GM18909 (cell line): ENCODE results near the gene MAD1L1.
"Not testable (repeated sequence)": the region's sequence is repeated elsewhere in the genome, so short reads cannot be mapped to it uniquely, and the experiment has no call there.

ENCODE experiments used
- ATAC-seq: cut with Tn5 transposase; IDR thresholded peaks from one replicate; pipeline ENCODE4 v1.9.1; 2021; ENCODE audit warnings: mild to moderate bottlenecking; ENCODE audit not compliant: unreplicated experiment, poor library complexity

The MAD1L1 gene

DNA sequence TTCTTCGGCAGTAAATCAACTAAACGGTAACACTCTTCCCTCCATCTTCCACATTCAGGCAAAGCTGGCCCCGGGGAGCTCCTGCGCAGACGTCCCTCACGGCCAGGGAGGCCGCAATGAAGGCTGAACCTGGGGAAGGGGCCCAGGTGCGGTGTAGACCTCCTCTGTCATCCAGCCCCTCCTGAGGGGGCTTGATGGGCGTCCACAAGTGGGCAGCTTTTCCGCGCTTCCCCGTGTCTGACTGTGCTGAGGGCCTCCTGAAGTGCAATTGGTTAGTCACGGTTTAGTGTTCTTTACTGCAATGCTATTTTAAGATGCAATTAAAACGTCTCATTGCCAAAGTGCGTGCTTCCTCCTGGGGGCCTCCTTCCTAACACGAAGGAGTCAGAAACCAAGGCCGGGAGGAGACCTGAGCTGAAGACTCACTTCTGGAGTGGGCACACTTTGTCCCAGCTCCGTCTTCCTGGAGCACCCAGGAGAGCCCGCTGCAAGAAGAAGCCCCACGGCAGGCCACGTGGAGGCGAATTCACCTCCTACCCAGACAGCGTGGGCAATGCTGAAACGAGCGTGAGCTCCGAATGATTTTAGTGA, 389.4 kb downstream of the MAD1L1 start:
- ATAC-seq: no peak

DNA sequence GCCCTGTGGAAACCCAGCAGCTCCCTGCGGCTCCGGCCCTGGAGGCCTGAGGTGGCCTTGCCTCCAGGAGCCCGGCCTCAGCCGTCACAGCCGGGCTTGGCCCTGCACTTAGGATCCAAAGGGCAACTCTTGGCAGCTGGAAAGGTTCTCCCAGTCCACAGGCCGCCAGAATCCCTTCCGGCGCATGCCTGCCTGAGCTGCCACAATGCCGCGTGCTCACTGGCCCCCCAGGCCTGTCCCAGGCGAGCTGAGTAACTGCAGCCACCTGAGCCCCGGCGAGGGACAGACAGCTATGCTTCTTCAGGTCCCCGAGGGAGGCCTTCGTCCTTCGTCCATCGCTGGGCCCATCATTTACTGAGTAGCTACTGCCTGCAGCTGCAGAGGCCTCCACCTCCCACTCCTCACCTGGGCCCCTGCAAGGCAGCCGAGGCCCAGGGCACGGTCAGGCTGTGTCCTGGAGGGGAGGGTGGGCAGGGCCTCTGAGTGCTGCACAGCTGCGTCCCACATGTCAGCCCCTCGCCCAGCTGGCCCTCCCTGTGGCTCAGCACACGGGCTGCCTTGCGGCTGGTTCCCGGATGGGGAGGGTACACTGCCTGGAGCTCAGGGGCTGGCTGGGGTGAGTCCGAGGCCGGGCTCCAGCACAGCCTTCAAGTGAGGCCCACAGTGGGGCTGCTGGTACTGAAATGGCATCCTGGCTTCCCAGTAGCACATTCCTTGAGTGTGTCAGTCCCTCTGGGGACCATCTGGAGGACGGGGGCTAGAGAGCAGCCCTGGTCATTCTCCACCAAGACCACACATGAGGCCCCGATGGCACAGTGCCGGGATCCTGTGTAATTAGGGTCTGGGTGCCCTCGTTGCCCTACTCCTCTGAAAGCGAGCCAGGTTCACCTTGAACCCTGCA, 390.2 kb downstream of the MAD1L1 start:
- no peak for ATAC-seq

DNA sequence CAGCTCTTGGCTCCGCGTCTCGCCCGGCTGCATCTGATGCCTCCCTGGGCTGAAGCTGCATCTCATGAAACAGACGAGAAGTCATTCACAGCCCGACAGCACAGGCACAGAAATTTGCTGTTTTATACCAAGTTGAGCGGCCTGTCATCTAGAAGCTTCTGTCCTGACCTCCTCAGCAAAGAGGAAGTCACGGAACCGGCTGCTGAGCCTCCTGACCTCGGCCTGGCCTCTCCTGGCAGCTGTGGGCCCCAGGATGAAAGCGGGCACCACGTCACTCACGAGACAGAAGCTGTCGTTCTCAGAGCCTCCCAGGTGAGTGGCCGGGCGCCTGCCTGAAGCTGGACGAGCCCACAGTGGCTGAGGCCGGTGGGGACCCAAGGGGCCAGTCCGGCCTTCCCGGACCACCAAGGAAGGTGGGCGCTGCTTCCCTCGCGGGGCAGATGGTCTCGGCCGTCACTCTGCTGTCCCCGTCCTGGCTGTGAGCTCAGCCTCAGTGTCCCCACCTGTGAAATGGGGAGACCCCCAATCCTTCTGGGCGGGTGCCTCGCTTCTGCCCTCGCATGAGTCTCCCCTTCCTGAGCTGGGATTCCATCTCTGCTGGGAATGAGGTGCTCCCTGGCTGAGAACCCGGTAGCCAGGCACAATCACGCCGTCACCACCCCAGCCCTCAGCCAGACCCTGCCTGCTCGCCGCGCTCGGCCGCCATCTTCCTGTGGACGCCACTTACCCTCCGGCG, 391.3 kb downstream of the MAD1L1 start:
- ATAC-seq: not testable (repeated sequence)

- ATAC-seq: not testable (repeated sequence)
These were observed 392.0 kb downstream of the MAD1L1 start for GRCh38 chr7:1840744-1841143.

- ATAC-seq: no peak
These were observed 393.0 kb downstream of the MAD1L1 start for GRCh38 chr7:1839701-1840100.

- ATAC-seq: not testable (repeated sequence)
These were observed 393.7 kb downstream of the MAD1L1 start for GRCh38 chr7:1838911-1839531.

DNA sequence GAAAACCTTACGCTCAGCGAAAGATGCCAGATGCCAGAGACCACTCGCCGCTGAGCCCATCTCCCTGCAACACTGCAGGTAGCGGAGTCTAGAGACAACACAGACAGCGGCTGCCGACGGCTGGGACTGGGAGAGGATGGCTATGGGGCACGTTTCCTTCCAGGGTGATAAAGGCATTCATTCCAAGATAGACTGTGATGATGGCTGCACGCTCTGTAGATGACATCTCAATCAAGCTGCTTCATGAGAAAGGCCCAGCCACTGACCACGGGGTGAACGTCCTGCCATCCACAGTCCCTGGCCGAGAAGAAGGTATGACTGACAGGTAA, 394.2 kb downstream of the MAD1L1 start:
- not testable (repeated sequence) for ATAC-seq

- not testable (repeated sequence) for ATAC-seq
These were observed 394.8 kb downstream of the MAD1L1 start for GRCh38 chr7:1837696-1838543.

DNA sequence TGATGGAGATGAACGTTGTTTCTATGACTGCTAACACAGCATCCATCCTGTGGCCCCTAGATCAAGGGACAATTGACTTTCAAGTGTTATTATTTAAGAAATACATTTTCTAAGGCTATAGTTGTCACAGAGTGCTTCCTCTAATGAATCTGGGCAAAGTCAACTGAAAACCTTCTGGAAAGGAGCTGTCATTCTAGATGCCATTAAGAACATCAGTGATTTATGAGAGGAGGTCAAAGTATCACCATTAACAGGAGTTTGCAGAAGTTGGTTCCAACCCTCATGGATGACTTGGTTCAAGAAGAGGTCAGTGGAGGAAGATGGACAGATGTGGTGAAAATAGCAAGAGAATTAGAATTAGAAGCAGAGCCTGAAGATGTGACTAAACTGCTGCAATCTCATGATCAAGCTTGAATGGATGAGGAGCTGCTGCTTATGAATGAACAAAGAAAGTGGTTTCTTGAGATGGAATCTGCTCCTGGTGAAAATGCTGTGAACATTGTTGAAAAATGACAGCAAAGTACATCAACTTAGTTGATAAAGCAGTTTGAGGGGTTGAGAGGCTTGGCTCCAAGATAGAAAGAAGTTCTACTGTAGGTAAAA, 400.7 kb downstream of the MAD1L1 start:
- ATAC-seq: not testable (repeated sequence)

DNA sequence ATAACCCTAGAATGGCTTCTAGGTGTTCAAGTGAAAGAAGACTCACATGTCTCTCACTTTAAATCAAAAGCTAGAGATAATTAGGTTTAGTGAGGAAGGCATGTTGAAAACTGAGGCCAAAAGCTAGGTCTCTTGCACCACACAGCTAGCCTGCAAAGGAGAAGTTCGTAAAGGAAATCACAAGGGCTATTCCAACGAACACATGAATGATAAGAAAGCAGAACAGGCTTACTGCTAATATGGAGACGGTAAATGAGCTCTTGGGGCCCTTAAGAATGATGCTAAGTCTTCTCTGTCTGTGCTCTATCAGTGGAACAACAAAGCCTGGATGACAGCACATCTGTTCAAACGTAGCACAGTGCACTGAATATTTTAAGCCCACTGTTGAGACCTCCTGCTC, 401.3 kb downstream of the MAD1L1 start:
- ATAC-seq: not testable (repeated sequence)

DNA sequence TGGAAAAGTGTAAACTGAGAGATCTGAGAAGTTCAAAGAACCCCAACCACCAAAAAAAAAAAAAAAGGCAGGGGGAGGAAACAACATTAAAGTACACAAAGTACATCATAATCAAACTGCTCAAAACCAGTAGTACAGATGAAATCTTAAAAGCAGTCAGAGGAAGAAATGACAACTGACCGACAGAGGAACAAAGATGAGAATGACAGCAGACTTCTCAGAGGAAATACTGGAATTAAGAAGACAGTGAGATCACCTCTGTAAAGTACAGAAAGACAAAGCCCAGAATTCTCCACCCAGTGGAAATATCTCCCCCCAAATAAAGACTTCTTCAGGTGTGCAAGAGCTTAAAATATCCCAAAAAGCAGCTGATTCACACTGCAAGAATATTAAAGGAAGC, 403.1 kb downstream of the MAD1L1 start:
- ATAC-seq: not testable (repeated sequence)

GRCh38 chr7:1829111-1829510, 403.6 kb downstream of the MAD1L1 start:
- no peak for ATAC-seq

DNA sequence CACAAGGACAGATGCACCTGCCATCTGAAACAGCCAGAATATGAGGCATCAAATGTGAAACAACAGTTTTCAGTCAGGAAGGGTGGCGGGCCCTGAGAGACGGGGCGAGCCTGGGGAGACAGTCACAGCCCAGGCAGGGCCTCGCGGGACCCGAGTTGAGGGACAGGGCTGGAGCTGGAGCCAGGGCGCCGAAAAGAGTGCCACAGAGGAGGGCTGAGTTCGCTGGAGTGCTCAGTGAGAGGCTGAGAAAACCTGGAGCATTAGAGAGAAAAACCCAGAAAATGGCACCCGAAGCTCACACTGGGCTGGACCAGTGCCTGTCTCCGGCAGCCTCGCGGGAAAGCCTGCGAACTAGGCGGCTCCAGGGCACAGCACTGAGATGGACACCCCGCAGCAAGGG, 404.6 kb downstream of the MAD1L1 start:
- not testable (repeated sequence) for ATAC-seq

DNA sequence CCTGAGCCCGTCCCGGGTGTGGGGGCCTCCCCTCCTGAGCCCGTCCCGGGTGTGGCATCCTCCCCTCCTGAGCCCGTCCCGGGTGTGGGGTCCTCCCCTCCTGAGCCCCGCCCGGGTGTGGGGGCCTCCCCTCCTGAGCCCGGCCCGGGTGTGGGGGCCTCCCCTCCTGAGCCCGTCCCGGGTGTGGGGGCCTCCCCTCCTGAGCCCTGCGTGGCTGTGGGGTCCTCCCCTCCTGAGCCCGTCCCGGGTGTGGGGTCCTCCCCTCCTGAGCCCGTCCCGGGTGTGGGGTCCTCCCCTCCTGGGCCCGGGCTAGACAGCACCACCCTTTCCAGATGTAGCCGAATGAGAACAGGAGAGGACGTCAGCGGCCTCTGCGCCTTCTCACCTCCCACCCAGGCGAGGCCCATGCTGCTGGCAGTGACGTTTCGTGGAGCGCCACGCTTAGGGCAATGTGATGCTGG, 405.2 kb downstream of the MAD1L1 start:
- ATAC-seq: not testable (repeated sequence)

GRCh38 chr7:1826931-1827330, 405.8 kb downstream of the MAD1L1 start:
- ATAC-seq: not testable (repeated sequence)

GRCh38 chr7:1825897-1826741, 406.6 kb downstream of the MAD1L1 start:
- no peak for ATAC-seq

DNA sequence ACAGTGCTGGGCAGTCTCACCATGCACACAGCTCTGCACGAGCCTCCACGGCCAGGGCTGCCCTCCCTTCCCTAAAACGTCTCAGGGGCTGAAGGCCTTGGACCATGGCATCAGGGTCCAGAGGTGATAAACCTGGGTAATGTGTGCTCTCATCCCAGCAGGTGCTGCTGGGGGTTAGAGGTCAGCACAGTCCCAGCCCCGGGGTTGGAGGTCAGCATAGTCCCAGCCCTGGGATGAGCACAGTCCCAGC, 407.2 kb downstream of the MAD1L1 start:
- ATAC-seq: not testable (repeated sequence)

- not testable (repeated sequence) for ATAC-seq
These were observed 407.7 kb downstream of the MAD1L1 start for GRCh38 chr7:1824882-1825646.
